GM10847 (cell line): ENCODE results near the gene WDR27.

Source experiments
- POLR2A ChIP-seq: IDR thresholded peaks from 2 replicates; pipeline ENCODE4 v1.6.1; 2011; ENCODE audit not compliant: insufficient read length; ENCODE audit errors: extremely low read depth

The WDR27 gene

DNA sequence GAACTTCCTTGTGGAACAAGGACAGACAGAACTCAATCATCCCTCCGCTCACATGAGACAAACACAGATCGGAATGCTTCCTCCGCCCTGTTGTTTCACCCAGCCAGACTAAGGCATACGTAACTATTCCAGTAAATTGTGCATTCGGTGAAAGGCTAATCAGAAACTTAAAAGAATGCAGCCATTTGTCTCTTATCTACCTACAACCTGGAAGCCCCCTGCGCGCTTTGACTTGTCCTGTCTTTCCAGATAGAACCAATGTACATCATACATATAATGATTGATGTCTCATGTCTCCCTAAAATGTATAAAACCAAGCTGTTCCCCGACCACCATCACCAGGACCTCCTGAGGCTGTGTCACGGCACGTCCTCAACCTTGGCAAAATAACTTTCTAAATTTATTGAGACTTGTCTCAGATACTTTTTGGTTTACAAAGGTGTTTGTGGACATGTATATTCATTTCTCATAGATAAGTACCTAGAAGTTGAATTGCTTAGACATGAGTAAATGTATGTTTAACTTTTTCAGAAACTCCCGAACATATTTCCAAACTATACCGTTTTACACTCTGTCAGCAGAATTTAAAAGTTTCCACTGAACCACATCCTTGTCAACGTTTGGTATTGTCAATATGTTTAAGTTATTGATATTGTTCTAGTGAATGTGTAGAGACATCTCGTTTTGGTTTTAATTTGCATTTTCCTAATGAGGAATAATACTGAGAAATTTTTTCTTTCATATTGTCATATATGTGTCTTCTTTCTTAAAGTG is 250.6 kb downstream of the WDR27 start:
- TF ChIP-seq POLR2A: no peak

DNA sequence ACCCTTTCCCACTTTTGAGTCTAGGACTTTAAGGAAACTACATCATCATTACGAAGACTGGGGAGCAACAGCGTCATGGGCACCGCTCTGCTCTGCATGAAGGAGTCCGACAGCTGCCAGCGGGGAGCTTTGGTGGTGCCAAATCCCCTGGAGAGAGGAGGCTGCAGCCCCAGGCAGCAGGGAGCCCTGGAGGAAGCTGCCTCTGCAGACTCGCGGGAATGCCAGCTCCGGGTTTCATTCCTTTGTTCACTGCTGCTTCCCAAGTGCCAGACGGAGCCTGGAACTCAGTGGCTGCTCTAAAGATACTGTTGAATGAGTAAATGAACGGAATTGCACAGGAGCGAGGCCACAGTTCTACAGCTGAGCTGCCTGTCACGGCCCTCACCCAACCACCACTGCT is 251.7 kb downstream of the WDR27 start:
- no peak for TF ChIP-seq POLR2A

DNA sequence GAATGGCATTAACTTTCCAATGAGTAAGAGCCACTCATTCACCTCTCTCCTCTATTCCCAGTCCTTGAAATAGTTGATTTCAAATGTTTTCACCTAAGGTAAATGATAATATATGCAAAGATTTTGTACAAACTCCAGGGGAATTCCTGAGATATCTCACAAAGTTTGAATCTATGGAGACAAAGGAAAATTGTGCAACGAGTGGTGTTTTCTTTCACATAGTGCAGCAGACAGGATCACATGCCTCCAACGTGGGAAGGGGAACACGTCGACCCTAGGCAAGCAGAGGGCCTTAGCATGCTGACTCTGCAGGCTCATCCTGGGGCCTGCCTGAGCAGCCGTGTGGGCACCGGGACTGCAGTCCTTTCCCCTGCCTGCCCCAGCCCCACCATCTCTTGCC is 252.6 kb downstream of the WDR27 start:
- TF ChIP-seq POLR2A: no peak

DNA sequence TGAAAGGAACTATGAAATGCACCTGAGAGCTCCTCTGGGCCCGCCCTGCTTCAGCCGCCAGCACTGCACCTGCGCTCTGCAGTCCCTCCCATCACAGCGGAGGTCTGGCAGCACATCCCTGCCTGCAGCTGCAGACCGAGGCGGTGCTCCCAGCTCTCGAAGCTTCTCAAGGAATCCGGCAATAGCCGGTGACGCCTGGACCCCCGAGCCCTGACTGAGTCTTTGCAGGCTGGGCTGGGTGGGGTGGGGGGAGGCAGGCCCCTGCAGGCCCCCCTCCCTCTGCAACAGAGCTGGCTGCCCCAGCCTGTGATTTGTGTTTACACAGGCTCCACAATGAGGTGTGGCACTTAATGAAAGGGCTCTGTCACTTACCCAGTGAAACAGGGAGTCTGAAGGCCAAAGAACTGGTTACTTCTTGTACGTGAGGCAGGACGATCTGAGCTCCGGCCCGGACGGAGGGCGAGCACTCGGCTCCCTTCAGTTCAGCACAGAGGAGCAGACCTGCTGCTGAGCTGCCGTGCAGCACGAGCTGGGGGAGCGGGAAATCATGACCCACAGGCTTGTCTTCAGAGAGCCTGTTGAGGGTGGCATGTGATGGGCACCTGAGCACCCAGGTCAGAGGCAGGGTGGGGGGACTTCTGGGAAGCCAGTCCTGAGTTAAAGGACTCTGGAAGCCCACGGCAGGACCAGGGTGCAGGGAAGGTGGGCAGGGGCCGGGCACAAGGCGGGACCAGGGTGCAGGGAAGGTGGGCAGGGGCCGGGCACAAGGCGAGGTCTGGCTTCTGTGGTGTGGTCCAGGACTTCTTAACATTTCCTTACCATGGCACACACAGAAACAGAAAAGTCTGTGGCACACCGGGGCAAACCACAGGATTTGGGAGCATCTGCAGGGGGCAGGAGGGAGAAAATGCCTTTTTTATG is 255.9 kb downstream of the WDR27 start:
- no peak for TF ChIP-seq POLR2A

DNA sequence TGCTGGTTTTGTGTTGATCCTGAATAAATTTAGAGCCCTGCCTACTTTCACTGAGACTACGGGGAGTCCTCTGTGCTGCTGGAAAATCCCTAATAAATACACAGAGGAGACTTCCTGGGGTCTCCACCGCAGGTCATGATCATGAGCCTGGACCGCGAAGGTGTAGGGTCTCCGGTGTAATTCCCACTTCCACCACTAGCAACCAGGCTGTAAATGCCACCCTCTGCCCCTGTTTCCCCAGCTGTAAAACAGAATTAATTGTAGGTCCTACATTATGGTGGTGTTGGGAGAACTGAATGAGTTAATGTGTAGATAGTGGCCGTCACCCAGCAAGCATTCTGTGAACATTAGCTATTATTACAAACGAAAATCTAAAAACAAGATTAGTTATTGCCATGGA is 256.6 kb downstream of the WDR27 start:
- no peak for TF ChIP-seq POLR2A

DNA sequence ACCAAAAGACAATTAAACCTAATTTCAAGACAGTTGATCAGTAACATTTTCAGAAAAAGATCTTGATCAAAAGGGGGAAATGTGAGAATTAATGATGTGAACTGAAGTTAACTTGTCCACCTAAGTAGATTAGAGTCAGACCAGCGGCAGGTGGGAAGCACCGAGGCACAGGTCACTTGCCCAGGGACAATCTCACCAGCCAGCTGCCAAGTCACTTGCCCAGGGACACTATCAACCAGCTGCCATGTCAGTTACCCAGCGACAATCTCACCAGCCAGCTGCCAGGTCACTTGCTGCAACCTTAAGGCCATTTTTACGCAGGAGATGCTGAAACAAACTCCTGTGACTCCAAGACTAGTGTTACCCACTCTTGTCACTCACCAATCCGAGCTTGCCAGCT is 260.5 kb downstream of the WDR27 start:
- no peak for TF ChIP-seq POLR2A

DNA sequence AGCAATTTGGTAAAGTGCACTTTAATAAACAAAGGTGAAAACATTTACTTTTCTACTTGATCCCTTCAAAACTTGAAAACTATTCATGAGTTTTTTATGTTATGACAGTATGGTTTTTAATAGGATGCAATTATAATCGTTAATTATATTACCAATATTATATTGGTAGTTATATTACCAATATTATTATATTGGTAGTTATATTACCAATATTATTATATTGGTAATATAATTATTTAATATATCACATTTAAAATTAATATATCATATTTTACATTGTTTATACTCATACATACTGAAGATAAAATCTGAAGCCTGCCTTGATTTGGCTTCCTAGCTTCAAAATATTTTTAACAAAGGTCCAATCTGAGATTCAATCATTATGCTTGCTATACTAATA is 262.1 kb downstream of the WDR27 start:
- TF ChIP-seq POLR2A: no peak

DNA sequence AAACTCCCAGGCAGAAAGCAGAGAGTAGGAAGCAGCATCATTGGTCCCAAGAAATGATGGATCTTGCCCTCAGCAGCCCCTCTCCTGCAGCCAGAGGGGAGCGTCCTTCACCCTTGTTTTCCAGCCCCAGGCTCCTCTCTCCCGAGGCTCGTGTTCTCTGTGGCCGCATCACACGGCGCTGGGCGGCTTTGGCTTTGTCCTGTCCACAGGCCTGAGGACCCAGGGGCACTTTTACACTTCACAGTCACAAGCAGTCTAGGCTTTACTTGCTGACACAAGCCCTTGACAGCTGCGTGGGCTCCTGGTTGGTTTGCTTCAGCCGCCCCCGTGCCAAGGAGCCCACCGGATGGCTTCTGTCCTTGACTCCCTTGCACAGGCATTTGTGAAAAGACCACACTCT is 272.8 kb downstream of the WDR27 start:
- TF ChIP-seq POLR2A: no peak

DNA sequence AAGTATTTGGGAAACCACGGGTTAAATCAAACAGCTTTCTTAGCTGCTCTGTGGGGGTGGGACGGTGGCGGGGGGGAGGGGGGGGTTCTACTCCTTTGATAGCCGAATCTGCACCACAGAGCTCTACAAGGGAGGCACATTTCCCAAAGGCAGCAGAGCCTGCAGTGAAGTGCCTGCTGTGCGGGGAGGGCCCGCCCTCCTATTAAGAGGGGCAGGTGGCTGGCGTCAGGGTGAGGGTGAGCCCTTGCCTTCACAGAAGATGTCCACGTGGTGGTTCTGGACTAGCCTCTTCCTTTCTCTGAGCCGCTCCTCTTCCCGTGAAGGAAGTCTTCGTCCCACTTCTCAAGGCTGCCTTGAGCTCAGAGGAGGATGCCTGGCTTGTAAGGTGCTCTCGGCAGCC is 273.3 kb downstream of the WDR27 start:
- TF ChIP-seq POLR2A: no peak

DNA sequence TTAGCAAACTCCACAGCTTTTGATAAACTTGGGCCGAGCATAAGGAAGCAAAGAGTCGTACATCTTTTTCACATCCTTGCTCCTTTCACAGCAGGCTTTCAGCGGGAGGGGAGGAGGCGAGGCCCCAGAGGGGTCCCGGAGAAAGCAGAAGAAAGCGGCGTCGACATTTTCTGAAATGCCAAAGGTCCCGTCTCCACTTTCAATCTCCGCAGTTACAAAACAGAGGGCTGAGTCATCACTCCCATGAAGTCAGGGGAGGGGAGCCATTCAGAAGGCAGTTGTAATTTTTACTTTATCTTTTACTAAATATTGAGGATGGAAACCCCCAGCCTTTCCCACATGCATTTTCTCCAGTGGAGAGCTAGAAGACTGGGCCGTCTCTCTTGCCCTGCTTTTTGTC is 274.0 kb downstream of the WDR27 start:
- TF ChIP-seq POLR2A: no peak

DNA sequence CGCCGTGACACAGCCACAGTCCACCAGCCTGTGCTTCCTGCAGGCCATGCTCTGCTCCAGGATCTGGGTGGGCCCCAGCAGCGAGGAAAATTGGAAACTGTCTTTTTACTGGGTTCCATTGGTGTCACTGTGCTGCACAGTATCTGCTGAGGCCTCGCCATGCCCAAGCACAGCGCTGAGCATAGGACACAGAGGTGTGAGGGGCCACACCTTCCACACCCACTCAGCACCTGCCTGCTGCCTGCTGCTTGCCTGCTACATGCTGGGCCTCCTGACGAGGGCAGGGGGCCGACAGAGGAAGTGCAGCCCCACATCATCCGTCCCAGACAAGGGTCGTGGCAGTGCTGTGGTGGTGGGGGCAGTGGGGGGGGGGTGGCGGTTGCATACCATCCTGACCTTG is 275.2 kb downstream of the WDR27 start:
- no peak for TF ChIP-seq POLR2A

DNA sequence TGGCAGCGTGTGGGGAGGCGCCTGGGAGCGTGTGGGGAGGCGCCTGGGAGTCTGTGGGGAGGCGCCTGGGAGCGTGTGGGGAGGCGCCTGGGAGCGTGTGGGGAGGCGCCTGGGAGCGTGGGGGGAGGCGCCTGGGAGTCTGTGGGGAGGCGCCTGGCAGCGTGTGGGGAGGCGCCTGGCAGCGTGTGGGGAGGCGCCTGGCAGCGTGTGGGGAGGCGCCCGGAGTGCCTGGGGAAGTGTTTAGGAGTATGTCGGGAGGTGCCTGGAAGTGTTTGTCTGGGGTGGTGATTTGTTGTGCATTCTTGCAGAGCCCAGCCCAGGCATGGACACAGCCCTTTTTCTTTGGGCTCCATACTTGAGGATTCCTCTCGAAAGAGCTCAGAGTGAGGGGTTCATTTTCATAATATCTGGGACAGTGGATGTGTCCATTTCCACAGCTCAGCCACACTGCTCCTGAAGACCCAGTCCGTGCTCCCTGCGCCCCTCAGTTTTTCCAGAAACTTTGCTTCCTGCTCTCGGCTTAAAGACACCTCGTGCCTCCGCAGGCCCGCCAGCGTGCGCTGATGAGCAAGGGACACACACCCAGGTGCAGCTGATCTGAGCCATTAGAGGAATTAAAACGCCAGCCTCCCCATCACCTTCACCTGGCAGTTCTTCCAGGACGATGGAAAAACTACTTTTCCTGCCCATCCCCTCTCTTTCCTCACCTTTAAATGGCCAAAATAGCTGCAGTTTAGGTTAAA is 276.0 kb downstream of the WDR27 start:
- TF ChIP-seq POLR2A: no peak

DNA sequence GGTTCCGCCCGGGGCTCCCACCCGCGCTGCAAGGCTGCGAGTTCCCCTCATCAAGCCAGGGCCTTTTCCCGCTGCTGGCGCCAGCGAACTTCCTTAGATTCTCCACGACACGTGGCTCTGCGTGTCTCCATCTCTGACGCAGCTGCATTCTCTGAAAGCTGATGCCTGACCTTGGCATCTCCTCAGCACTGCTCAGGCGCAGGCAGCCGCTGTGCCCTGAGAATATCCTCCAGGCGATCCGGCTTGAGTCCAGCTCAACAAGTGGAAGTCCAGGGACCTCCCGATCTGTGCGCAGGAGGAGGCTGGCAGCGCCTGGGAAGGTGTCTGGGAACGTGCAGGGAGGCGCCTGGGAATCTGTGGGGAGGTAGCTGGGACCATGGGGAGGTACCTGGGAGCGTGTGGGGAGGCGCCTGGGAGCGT is 277.0 kb downstream of the WDR27 start:
- TF ChIP-seq POLR2A: no peak

DNA sequence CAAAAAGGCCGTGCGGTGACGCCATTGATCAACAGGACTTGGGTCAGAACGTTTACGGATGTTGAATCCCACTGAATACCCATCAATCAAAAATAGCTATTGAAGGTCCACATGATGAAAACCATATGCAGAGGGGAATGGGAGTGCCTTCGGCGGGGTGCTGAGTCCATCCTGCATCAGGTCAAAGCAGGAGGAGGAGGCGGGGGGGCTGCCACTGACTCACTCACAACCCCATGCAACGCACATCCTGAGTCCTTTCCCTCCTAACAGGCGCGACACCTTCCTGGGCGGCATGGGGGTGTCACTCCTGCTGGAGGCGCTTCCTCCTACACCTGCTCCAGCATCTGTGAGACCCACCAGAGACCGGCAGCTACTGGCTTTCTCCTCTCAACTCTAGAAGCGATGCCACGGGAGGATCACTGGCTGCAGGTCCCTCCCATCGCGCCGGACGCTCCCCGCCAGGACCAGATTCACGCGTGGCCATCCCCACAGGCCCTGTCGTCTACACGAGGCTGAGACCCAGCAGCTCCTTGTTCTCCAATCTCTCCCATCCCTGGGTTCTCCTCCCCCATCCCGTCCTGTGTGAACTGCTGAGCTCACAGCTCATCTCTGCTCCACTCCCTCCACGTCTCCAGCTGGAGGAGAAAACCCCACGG is 277.6 kb downstream of the WDR27 start:
- TF ChIP-seq POLR2A: no peak
